T follicular helper cell (primary cell): ENCODE results near the gene HDAC4.

ENCODE experiments used
- DNase-seq: peaks from one replicate; pipeline ENCODE4 v3.0.0-alpha.2; 2020; ENCODE audit warnings: low read depth

The HDAC4 gene

GRCh38 chr2:239349453-239350135 lies 51.2 kb downstream of the HDAC4 start:
- DNase-seq: no peak

- no peak for DNase-seq
These were observed 52.0 kb downstream of the HDAC4 start for GRCh38 chr2:239348563-239349452.

- DNase-seq: no peak
These were observed 54.1 kb downstream of the HDAC4 start for GRCh38 chr2:239346676-239347075.

GRCh38 chr2:239345251-239345650 lies 55.6 kb downstream of the HDAC4 start:
- DNase-seq: no peak

- DNase-seq: no peak
These were observed 56.0 kb downstream of the HDAC4 start for GRCh38 chr2:239344857-239345216.

GRCh38 chr2:239343946-239344856 lies 56.6 kb downstream of the HDAC4 start:
- DNase-seq: no peak

GRCh38 chr2:239343460-239343859 lies 57.4 kb downstream of the HDAC4 start:
- no peak for DNase-seq

- DNase-seq: no peak
These were observed 59.0 kb downstream of the HDAC4 start for GRCh38 chr2:239341840-239342239.

GRCh38 chr2:239341146-239341732 lies 59.6 kb downstream of the HDAC4 start:
- DNase-seq: no peak

- DNase-seq: no peak
These were observed 60.9 kb downstream of the HDAC4 start for GRCh38 chr2:239339726-239340601.

- DNase-seq: no peak
These were observed 61.6 kb downstream of the HDAC4 start for GRCh38 chr2:239339241-239339640.

GRCh38 chr2:239337877-239338484 lies 62.8 kb downstream of the HDAC4 start:
- no peak for DNase-seq

- no peak for DNase-seq
These were observed 63.5 kb downstream of the HDAC4 start for GRCh38 chr2:239337122-239337876.

- DNase-seq: no peak
These were observed 69.3 kb downstream of the HDAC4 start for GRCh38 chr2:239331560-239331959.

- DNase-seq: no peak
These were observed 70.0 kb downstream of the HDAC4 start for GRCh38 chr2:239330836-239331235.

- DNase-seq: no peak
These were observed 70.7 kb downstream of the HDAC4 start for GRCh38 chr2:239329972-239330572.

- DNase-seq: no peak
These were observed 71.4 kb downstream of the HDAC4 start for GRCh38 chr2:239329284-239329971.

- no peak for DNase-seq
These were observed 72.2 kb downstream of the HDAC4 start for GRCh38 chr2:239328351-239329191.
